Large intestine (tissue), 3 donors: ENCODE data around the gene KIF5A. TPM values are rescaled to one million over a fixed set of nuclear protein-coding genes. Genes with fewer than 3 reads are reported as not detected.

ENCODE experiments used
- DNase-seq, 2 donors: peaks; one replicate each; pipeline versions ENCODE4 v3.0.0 to v3.0.0-alpha.2; 2013
- H3K27ac ChIP-seq: one replicate; pipeline ENCODE4 v1.5.1; 2013; ENCODE audit warnings: low read length
- H3K27me3 ChIP-seq: 2 replicates; pipeline ENCODE4 v1.6.1; 2013; ENCODE audit warnings: low read length; ENCODE audit not compliant: control insufficient read depth, insufficient read depth
- H3K36me3 ChIP-seq: 2 replicates; pipeline ENCODE4 v1.6.1; 2013; ENCODE audit warnings: low read length; ENCODE audit not compliant: control insufficient read depth, insufficient read depth
- H3K4me1 ChIP-seq: one replicate; pipeline ENCODE4 v1.6.1; 2013; ENCODE audit warnings: low read length; ENCODE audit not compliant: control insufficient read depth, insufficient read depth
- H3K4me3 ChIP-seq: one replicate; pipeline ENCODE4 v1.5.1; 2013; ENCODE audit warnings: low read length
- H3K9me3 ChIP-seq: one replicate; pipeline ENCODE4 v1.6.1; 2013; ENCODE audit warnings: mild to moderate bottlenecking, low read depth, low read length, moderate library complexity; ENCODE audit not compliant: control insufficient read depth
- WGBS: methylation state at CpG from one replicate; pipeline ENCODE4 v1.1.5; 2013; ENCODE audit warnings: low lambda C conversion rate; ENCODE audit not compliant: insufficient coverage; 5-methylcytosine and 5-hydroxymethylcytosine counted together
- polyA plus RNA-seq: library from polyadenylated mRNA; unstranded; fragments of 120-200 nt; gene quantifications from one replicate; pipeline ENCODE4 v1.2.1, GENCODE V29; 2013

KIF5A gene
- polyA plus RNA-seq, 1 donor: 12.3 TPM

DNA sequence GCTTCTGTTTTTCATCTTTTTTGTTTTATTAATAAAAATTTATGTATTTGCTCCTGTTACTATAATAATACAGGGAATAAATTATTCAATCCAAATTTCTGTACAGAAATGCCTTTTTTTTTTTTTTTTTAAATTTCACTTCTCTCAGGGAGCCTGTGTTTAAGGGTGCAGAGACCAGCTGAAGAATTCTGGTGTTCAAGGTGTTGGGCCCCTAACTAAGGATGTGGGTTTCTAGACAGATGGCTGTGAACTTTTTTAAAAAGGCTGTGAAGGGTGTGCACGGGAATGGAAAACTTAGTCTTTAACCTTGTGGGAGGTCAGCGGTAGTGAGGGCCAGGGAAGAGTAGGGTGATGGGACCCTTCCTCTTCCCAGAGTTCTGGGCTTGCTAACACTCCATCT, 53.5 kb downstream of the KIF5A start:
- H3K36me3 ChIP-seq: peaks cover 30% of the 10 kb centered on the region

DNA sequence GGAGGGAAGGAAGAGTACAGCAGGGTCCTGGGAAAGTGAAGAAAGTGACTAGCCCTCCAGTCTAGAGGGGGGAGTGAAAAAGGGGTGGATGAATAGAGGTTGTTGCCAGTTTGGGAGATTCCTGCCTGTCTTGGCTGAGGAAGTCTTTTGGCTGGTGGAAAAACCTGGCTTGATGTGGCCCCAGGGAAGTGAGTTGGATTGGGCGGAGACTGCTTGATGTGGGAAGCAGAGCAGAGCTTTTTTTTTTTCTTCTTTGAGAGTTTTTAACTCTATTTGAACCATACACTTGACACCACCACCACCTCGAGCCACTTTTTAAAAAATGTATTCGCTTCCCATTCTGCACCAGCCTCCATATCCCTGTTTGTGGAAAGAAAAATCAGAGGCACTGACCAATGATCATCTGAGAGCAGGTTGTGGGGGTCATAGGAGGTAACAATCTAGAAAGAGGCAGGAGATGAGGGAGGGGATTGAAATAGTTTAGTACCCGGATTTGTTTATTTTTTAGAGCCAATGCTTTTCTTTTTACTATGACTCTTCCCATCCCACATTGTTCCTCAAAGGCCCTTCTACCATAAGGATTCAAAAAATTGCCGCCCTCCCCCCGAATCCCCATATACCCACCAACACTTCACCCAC, 54.1 kb downstream of the KIF5A start:
- no peaks in the 10 kb centered on the region for H3K9me3 ChIP-seq
- H3K4me3 ChIP-seq: peak overlapping the region; percentile 71
- WGBS: 8% methylated on average over 1 of the region's 6 CpGs
- H3K4me1 ChIP-seq: peaks cover 16% of the 10 kb centered on the region
- H3K27me3 ChIP-seq: peaks cover 11% of the 10 kb centered on the region
- H3K36me3 ChIP-seq: peaks cover 27% of the 10 kb centered on the region
- DNase-seq: peak in 1 of 2 donors; percentile 41
- peak overlapping the region; percentile 54 for H3K27ac ChIP-seq

More for the DNA sequence above, 53.5 kb downstream of the KIF5A start:
- WGBS: no CpG with 5 or more reads among the region's 2 CpGs
- peaks cover 9% of the 10 kb centered on the region for H3K27me3 ChIP-seq
- H3K4me3 ChIP-seq: no peak overlapping the region
- H3K9me3 ChIP-seq: no peaks in the 10 kb centered on the region
- DNase-seq: no peak
- peak overlapping the region; percentile 2 for H3K27ac ChIP-seq
- H3K4me1 ChIP-seq: peaks cover 16% of the 10 kb centered on the region

DNA sequence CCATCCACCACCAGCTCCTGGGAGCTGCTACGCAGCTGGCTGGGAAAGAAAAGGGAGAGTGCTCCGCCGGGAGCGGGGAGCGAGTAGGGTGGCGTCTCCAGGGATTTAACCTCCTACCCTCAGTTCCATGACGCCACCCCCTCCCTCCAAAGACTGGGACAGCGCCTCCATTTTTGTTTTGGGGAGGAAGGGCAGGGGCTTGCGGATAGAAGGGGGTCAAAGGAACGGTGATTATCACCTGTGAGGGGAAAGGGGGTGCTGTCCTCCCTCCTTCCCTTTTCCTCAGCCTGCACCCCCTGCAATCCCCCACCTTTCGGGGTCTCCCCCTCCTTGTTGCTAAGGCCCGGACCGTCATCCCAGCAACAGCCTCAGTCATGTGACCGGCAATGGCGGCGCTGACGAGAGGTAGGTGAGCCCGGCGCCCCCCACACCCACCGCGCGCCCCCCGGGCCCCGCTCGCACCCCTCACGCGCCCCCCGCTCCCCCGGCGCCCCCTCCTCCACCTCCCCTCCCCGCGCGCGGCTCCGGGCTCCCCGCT, 54.7 kb downstream of the KIF5A start, which contains the start of gene DTX3:
Gene DTX3, plus strand, starts transcription at position 371 of the 538 bp plus-strand sequence. CDS start 1,694 bp downstream, outside the sequence.
- no CpG with 5 or more reads among the region's 36 CpGs for WGBS
- H3K36me3 ChIP-seq: peaks cover 22% of the 10 kb centered on the region
- H3K9me3 ChIP-seq: no peaks in the 10 kb centered on the region
- peaks cover 16% of the 10 kb centered on the region for H3K4me1 ChIP-seq
- H3K27me3 ChIP-seq: peaks cover 14% of the 10 kb centered on the region
- peak within 1 kb of the TSS; percentile 54 for H3K27ac ChIP-seq
- peak within 1 kb of the TSS; percentile 71 for H3K4me3 ChIP-seq
- peak in 1 of 2 donors; percentile 50 for DNase-seq

DNA sequence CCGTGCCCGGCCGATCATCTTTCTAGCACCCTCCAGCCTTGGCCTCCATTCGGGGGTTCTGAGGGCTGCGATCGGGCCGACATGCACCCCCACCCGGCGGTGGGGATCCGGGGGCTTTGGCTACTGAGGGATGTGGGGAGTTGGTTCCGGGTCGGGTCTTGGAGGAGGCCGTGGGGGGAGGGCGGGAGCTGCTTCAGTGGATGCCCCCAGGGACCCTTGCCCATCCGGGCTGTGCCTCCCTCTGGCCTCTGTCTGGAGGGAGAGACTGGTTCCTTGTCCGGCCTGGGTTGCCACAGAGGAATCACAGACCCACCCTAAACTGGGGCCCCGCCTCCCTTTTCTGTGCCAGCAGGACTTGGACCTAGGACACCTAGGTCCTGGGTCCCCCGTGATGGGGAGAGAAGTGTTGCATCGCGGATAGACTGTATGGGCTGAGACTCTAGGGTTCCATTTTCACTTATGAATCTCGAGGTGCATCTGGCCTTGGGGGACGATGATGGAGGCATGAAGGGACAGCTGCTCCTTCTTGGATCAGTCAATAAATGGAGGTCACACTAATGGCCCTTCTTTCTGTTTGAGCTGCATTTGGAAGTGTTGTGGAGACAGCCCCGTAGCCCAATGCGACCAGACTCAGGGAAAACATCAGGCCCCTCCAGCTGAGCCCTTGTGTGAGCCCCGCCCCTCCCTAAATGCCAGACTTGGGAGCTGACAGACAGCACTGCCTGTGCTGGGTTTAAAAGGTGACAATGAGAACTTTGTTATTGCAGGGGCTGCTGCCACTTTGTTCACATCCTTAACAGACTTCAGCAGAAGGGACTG, 55.4 kb downstream of the KIF5A start:
- Histone ChIP-seq H3K4me3 (peak overlapping the region; percentile 71), H3K9me3 (no peaks in the 10 kb centered on the region), H3K27ac (no peak overlapping the region), H3K36me3 (peaks cover 18% of the 10 kb centered on the region), H3K4me1 (peaks cover 16% of the 10 kb centered on the region), H3K27me3 (peaks cover 20% of the 10 kb centered on the region)
- peak in 1 of 2 donors; percentile 64 for DNase-seq
- no CpG with 5 or more reads among the region's 25 CpGs for WGBS

DNA sequence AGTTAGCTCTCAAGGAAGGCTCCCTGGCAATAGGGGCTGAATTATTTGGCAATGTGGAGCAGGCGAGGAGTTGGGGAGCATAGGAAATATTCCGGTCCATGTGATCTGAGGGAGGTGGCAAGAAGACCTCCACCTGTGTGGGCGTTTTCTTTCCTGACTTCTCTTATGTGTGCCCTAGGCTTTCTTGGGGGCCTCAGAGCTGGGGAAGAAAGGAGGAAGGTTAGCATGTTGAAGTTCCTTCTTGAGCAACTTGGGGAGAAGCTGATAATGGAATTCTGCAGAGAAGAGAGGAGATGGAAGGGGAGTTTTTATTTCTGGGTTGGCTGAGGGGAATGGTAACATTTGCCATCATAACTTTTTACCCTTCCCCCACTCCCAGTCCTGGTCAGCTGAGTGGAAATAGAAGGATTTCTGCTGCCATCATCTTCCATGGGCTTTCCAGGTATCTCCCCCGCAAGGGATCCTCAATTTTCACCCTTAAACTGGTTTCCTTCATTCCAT, 56.0 kb downstream of the KIF5A start:
- no peaks in the 10 kb centered on the region for H3K9me3 ChIP-seq
- H3K36me3 ChIP-seq: peaks cover 12% of the 10 kb centered on the region
- no peak overlapping the region for H3K27ac ChIP-seq
- no peak for DNase-seq
- H3K4me1 ChIP-seq: peaks cover 21% of the 10 kb centered on the region
- H3K27me3 ChIP-seq: peaks cover 27% of the 10 kb centered on the region
- no peak overlapping the region for H3K4me3 ChIP-seq
- 67% methylated on average over 1 of the region's 4 CpGs for WGBS

DNA sequence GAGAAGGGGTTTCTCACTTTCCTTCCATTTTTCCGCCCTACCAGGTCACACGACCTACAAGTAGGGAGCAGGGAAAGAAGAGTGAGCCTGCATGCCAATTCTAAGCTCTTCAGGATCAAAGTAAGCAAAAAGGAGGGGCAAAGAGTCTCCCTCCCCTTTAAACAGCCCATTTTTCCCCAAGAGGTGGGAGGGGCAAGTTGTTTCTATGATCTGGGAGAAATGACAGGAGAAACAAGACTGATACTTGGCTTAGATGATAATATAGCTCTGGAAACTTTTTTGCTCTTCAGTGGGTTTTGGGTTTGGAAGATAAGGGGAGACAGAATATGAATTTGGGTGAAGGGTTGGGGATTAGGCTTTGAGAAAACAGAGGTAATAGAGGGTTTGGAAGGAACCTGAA, 56.6 kb downstream of the KIF5A start:
- Histone ChIP-seq H3K36me3 (peaks cover 8% of the 10 kb centered on the region), H3K27me3 (peaks cover 32% of the 10 kb centered on the region), H3K4me1 (peaks cover 24% of the 10 kb centered on the region), H3K4me3 (no peak overlapping the region), H3K27ac (no peak overlapping the region), H3K9me3 (no peaks in the 10 kb centered on the region)
- no peak for DNase-seq
- no CpG with 5 or more reads among the region's 2 CpGs for WGBS

DNA sequence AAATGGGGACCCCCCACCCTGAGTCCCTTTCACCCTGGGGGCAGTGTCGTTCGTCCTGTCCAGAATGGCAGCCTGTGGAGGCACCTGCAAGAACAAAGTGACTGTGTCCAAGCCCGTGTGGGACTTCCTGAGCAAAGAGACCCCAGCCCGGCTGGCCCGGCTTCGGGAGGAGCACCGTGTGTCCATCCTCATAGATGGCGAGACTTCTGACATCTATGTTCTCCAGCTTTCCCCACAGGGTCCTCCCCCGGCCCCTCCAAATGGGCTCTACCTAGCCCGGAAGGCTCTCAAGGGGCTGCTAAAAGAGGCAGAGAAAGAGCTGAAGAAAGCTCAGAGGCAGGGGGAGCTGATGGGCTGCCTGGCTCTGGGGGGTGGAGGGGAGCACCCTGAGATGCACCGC, 57.0 kb downstream of the KIF5A start:
- Histone ChIP-seq H3K27ac (no peak overlapping the region), H3K9me3 (no peaks in the 10 kb centered on the region), H3K4me1 (peaks cover 24% of the 10 kb centered on the region), H3K27me3 (peaks cover 35% of the 10 kb centered on the region), H3K4me3 (no peak overlapping the region), H3K36me3 (peaks cover 7% of the 10 kb centered on the region)
- no CpG with 5 or more reads among the region's 11 CpGs for WGBS
- DNase-seq: no peak

DNA sequence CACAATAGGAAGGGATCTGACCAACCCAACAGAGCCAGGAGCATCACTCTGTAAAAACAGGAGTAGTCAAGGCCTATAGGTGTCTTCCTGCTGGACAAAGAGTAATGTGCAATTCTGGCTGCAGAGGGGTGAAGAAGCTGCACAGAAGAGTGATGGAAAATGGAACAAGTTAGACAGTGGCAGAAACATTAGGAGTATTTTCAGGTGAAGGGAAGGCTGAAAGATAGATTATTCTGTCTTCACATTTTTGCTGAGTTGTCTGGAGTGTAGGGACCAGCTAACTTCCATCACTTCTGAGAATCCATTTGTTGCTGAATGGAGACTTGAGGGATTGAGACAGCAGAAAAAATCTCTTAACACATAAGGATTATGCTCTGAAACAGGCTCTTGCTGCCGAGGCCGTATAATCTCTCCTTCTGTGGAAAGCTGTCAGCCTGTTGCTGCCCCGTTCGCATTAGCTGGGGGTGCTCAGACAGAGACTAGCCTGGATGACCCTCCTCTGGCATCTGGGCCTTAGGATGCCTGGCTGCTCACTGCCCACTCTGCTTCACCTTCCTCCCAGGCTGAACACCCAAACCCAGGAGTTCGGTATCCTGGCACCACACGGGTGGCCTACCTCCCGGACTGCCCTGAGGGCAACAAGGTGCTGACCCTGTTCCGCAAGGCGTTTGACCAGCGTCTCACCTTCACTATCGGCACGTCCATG, 58.3 kb downstream of the KIF5A start:
- no peak overlapping the region for H3K4me3 ChIP-seq
- H3K27me3 ChIP-seq: peaks cover 47% of the 10 kb centered on the region
- peaks cover 24% of the 10 kb centered on the region for H3K4me1 ChIP-seq
- no peak for DNase-seq
- no CpG with 5 or more reads among the region's 12 CpGs for WGBS
- no peaks in the 10 kb centered on the region for H3K36me3 ChIP-seq
- no peaks in the 10 kb centered on the region for H3K9me3 ChIP-seq
- H3K27ac ChIP-seq: no peak overlapping the region

DNA sequence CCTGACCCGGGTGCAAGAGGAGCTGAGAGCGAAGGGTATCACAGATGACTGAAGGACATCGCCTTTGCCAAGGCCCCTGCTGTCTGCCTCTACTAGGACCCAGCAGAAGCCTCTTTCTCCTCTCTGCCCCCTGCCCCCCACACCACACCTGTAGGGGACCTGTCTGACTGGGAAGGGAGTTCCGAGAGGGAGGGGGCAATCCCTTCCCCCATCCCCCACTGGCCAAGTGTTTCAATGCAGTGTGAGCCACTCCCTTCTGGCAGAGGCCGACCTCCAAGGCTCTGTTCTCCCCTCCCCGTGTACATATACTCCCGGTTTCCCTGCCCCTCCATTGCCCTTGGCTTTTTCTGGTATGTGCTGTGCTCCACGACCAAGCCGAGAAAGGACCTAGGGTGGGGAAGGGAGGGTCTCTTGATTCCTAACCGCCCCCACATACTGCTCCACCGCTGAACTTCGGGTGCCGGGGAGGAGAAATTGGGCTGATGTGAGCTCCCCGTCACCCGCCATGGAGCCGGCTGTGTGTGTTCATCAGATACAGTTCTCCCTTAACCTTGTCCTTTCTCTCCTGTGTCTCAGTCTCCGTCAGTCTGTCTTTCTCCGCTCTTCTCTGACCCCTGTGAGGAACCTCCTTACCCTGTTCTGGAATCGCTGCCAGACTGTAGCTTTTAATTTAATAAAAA, 59.4 kb downstream of the KIF5A start:
- Histone ChIP-seq H3K9me3 (no peaks in the 10 kb centered on the region), H3K36me3 (no peaks in the 10 kb centered on the region), H3K4me1 (peaks cover 19% of the 10 kb centered on the region), H3K27me3 (peaks cover 59% of the 10 kb centered on the region), H3K27ac (no peak overlapping the region), H3K4me3 (no peak overlapping the region)
- no peak for DNase-seq
- WGBS: 100% methylated on average over 1 of the region's 19 CpGs
